ENCODE measurements around the gene CAPN12.

CAPN12 gene

DNA sequence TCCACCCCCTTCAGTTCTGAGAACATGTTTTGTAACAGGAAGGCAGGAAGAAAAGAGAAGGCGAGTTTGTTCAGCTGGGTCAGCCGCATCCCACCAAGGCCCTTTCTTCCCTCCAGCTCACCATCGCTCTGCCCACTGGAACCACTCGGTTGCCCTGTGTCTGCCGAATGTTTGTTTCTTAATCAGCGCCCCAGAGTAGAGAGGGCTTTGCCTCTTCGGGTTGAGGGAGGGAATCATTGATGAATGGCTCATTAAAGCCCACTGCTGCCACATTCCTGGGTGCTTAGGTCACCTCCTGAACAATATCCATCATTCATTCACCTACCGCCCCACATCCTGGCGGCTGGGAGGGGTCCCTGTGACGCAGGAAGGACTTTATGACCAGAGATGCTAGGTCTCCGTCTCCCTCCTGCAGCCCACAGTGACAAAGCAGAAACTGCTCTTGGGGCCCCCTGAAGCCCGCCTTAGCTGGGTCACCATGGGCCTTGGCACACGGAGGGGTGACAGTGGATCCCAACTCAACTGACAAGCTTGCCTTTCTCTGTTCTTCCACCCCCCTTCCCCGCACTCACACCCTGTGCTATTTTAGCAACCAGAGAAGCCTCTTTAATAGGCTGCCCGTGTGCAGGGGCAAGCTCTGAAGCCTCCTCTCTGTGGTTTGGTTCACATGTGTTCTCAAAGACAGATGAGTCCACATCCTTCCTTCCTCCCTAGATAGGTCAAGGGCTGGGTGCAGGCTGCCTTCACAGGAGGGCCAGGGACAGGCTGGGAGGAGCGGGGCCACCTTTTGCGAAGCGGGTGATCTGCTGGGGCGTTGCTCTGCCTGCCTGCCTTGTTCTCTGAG lies 50.7 kb downstream of the CAPN12 start:
- no peak for DNase-seq

DNA sequence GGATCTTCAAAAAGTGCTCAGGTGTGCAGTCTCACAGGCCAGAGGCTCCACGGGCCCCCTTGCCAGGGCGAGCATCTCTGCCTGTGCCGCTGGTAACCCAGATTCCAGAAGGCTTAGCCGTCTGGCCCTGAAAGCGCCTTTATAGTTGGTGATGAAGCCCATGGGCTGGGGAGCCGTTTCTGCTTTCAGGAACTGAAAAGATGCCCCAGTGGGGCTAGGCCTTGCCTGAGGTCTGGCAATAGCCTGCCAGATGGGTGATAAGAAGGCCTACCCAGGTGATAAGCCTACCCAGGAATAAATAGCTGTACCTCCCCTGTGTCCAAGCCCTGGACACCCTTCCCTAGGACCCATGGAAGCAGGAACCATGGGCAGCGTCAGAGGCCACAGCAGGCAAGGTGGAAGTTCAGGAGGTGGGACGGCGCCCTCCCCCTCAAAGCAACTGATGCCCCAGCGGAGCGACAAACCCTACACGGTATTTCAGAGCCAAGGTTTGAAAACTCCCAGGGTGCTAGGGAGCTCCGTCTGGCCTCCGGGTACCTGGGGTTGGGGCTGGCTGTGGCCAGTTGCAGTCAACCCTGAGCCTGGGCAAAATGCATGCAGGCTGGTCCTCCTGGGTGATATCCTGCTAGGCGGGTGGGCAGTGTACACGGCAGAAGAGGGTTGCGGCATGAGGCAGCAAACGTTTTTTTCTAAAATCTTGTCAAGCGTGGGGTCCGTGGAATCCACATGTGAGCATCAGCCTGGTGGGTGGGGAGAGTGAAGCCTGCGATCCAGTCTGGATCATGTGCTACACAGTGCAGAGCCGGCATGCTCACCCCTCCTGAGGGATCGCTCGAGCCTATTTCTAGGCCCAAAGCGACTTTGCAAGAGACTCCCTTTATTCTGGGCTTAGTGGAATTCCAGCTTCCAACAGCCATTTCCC lies 51.6 kb downstream of the CAPN12 start:
- DNase-seq, result no peak

DNA sequence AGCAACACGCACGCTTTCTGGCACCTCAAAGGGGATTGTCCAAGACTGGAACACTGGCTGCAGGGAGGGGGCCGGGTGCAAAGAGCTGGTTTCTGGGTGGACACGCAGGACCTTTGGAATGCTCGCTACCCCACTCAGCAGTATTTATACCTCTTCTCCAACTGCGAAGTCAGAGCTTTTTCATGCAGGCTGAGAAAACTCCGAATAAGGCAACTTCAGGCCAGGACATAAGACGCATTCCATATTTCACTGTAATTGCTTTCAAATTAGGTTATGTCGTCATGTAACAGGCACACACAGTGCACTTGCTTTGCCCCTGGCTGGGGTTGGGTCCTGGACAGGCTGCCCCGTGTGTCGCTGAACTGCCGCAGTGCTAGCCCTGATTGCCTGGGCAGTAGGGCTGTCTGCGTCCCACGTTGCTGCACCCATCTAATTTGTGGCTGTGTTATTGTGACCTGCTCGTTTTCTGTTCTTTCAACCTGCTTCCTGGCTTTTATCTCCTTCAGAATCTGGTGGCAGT lies 52.3 kb downstream of the CAPN12 start:
- no peak for DNase-seq

DNA sequence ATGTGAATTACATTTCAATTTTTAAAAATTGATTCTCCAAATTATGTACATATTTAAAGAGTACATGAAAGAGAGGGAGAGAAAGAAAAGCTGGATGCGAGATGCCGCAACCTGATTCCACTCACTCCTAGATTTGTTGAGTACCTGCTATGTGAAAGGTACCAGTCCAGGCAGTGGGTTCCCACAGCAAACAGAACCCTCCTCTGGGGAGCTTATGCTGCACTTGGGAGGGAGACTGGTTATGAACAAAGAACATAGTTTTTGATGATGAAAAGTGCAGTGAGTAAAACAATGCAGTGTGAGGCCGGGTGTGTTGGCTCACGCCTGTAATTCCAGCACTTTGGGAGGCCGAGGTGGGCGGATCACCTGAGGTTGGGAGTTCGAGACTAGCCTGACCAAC lies 53.4 kb downstream of the CAPN12 start:
- DNase-seq, result no peak

DNA sequence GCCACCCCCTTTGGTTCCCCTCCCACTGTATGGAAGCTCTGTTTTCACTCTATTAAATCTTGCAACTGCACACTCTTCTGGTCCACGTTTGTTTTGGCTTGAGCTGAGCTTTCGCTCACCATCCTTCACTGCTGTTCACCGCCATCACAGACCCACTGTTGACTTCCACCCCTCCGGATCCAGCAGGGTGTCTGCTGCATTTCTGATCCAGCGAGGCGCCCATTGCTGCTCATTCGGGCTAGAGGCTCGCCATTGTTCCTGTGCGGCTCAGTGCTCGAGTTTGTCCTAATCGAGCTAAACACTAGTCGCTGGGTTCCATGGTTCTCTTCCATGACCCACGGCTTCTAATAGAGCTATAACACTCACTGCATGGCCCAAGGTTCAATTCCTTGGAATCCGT lies 54.1 kb downstream of the CAPN12 start:
- DNase-seq, result no peak

DNA sequence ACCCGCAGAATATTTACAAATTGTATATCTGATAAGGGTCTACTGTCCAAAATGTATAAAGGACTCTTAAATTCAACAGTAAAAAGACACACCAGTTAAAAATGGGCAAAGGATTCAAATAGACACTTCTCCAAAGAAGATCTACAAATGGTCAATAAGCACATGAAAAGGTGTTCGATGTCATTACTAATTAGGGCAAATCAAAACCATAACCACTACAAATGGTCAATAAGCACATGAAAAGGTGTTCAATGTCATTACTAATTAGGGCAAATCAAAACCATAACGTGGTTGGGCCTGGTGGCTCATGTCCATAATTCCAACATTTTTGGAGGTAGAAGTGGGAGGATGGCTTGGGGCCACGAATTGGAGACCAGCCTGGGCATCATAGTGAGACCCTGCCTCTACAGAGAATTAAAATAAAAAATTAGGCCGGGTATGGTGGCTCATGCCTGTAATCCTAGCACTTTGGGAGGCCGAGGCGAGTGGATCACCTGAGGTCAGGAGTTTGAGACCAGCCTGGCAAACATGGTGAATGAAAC lies 56.4 kb downstream of the CAPN12 start:
- DNase-seq, result no peak

DNA sequence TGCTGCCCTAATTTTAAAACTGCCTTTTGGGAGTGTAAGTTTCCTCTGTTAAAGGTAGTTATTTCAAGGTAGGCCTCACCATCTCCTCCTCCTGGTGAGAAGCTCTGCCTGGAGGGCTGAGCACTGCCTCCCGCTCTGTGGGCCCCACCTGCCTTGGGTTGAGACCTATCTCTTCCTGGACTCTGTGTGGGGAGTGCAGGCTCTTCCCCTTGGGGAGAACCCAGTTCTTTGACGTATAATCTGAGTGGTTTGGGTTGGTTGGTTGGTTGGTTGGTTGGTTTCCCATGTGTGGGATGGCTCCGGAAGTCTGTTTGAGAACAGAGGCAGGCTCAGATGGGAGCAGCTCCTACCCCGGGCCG lies 57.8 kb downstream of the CAPN12 start:
- no peak for DNase-seq

DNA sequence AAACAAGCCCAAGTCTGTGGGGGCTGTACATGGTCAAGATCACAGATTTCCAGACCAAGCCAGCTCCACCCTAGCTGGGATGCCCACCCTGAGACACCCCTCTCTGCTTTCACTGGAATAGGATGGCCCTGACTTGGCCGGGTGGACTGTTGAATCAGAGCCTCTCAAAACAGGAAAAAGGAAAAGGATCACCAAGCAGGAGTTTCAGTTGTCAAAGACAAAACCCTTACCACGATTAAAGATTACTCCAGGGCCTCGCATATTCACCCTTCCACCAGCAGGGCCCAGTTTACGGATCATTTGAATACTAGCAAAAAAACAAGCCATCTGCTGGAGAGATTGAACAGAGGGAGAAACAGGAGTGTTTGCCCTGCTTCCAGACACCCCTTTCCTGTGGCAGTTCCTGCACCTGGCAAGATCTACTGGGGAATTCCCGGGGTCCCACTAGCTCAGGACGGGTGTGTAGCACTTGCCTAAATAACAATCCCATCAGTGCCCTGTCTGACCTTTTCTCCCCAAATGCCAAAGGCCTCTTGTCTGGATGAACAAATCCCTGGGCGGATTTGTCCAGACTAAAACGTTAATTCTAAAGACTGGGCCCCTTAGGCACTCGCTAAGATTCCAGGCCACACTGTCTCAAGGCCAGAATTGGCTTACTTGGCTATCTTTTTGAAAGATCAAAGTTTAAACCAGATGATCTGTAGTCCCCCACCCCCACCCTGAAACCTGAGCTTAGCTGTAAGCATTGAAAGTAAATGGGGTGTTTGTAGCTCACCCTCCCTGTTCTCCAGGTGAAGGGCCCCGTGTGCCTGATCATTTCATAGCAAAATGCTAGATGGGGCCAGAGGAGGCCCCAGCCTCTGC lies 58.4 kb downstream of the CAPN12 start:
- DNase-seq, result peak; percentile 30 to 79

DNA sequence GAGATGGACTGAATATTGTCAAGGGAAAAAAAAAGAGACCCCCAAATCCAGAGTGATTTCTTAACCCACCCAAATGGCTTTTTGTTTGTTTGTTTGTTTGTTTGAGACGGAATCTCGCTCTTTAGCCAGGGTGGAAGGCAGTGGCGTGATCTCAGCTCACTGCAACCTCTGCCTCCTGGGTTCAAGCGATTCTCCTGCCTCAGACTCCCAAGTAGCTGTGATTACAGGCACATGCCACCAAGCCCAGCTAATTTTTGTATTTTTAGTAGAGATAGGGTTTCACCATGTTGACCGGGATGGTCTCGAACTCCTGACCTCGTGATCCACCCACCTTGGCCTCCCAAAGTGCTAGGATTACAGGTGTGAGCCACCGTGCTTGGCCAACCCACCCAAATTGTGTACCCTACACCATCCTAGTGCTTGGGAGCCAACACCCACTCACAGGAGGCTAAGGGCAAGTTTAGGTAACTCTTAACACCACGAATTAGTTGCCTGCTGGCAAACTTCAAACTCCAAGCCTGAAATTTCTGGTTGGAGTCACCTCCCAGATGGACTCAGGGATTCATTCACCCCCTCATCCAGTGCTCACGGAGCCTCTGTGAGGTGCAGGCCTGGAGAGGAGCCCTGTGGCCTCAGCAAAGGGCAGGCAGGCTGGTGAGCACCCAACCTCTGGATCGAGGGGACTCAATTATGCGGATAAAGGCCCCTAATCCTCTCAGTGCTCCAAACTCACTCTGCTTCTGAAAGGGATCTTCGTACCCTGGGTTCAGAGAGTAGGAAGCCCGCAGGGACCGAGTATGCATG lies 59.2 kb downstream of the CAPN12 start:
- DNase-seq, result no peak

DNA sequence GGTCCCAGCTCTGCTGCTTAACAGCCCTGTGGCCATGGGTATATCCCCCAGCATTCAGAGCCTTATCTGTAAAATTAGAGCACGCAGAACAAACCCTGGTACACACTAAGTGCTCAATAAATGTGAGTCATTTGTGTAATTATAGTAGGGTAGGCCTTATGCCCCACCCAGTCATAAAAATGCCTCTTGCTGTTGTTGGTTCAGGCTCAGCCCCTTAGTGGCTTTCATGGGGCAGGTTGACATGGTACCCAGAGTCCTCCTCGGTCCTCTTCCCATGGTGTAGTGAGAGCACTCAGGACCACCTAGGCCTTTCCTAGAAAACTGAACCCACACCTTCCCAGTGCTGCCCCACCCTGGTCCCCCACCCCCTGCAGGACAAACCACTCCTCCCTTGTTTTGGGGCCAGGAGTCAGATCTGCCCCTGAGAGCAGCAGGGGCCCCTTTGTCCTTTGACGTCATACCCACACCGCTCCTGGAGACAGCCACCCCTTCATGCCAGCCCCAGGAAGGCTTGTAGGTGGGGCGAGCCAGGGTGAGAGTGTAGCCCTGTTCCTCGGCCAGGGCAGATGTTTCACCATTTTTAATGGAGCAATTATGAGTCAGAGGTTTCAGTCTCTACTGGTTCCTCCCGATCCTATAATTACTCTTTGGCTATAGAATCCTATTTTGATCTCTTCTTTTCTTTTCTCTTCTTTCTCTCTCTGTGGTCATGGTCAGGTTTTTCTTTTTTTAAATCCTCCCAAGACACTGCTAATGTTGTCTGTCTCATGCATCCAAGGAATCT lies 60.0 kb downstream of the CAPN12 start:
- DNase-seq, result no peak

DNA sequence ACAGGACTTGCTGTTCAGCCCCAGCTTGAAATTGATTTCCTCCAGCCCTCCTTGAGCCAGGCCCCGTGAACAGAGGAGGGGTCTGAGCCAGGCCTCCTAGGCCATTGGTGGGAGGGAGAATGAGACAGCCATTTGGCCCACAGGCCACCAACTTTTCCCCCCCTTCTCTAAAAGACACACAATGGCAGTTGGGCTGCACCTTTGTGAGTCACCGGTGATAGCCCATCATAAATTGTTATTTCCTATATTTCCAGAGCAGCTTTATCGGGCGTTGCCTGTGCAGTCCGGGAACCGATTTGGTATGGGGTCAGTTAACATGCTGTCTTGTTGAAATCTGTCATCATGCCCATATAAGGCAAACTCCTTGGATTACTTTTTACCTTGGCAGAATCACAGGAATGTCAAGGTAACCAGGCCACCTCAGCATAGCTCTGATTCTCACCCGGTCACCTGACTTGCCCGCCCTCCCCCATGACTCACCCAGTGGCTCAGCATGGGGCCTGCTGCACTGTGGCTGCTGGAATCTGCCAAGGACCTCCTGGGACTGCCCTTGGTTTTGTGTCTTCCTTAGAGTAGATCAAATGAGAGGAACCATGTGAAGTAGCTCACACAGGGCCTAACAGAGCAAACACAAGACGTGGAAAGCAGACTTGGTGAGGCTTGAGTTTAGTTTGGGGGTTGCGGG lies 60.7 kb downstream of the CAPN12 start:
- no peak for DNase-seq

DNA sequence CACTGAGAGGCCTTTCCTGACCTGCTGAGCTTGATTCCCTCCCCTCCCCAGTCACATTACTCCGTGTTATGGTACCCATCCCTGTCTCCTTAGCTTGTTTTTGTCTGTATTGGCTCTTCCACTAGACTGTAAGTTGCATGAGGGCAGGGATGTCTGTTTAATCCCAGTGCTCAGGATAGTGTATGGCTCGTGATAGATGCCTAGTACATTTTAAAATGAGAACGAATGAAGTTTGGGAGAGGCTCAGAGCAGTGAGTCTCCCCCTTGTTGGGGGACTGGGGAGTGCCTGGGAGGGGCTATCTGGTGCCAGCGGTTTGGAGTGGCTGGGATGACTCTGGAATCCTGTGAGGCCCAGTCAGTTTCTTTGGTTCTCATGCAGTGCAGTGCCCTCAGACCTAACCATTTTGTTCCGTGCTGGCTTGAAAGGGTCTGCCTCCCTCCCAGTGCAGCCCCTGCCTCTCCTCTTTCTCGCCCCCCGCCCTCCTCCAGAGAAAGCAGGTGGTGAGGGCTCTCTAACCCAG lies 61.3 kb downstream of the CAPN12 start:
- DNase-seq, result no peak

DNA sequence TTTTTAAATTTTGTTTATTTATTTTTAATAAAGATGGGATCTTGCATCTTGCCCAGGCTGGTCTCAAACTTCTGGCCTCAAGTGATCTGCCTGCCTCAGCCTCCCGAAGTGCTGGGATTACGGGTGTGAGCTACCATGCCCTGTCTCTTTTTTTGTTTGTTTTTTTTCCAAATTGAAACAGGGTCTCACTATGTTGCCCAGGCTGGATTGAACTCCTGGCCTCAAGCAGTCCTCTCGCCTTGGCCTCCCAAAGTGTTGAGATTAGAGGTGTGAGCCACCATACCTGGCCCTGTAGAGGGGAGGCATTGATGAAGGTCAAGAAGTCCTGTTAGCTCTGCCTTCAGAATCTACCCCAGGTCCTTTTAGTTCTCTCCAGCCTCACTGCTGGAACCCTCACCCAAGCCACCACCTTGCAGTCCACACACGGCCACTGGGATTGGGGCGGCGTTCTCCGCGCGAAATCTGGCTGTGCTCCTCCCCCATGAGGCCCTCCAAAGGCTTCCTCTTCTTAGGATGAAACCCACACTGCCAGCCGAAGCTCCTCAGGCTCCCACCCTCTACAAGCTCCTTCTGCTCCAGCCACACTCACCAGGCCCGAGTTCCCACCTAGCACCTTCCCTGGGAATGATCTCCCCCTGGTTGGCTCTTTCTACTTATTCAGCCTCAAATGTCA lies 61.9 kb downstream of the CAPN12 start:
- DNase-seq, result no peak
